H1 (cell line): ENCODE measurements around the gene ZNF211.
A peak's percentile ranks its signal among the peaks of the same experiment; 100 is the strongest.

ENCODE experiments used
- EP300 ChIP-seq, 2 experiments: IDR thresholded peaks; 1 replicate in 1 of 2; 2 replicates in 1 of 2; pipeline ENCODE4 v1.6.1; 2011 to 2012; ENCODE audit warnings: low read depth in 2 of 2, low read length in 2 of 2, mild to moderate bottlenecking in 2 of 2, borderline replicate concordance in 1 of 2, inconsistent platforms in 1 of 2, moderate library complexity in 1 of 2
- MAFK ChIP-seq: IDR thresholded peaks from 2 replicates; pipeline ENCODE4 v1.6.1; 2012; ENCODE audit warnings: low read depth, mild to moderate bottlenecking, improper control_type of control experiment, low read length
- RAD21 ChIP-seq, 2 experiments: IDR thresholded peaks in 1 of 2; conservative IDR thresholded peaks in 1 of 2; 2 replicates each; pipeline ENCODE4 v1.6.1; 2011; ENCODE audit warnings: low read depth in 2 of 2, low read length in 2 of 2, improper control_type of control experiment in 1 of 2, inconsistent platforms in 1 of 2, mild to moderate bottlenecking in 1 of 2, moderate library complexity in 1 of 2
- SIN3A ChIP-seq, 2 experiments: IDR thresholded peaks in 1 of 2; conservative IDR thresholded peaks in 1 of 2; 2 replicates each; pipeline ENCODE4 v1.6.1; 2011 to 2012; ENCODE audit warnings: low read length in 2 of 2, improper control_type of control experiment in 1 of 2, low read depth in 1 of 2, mild to moderate bottlenecking in 1 of 2

GRCh38 chr19:57648331-57649003 lies 15.5 kb downstream of the ZNF211 start:
- TF ChIP-seq MAFK: no peak
- TF ChIP-seq SIN3A (conservative IDR thresholded peaks at IDR 0.05 in 1 of 2, IDR thresholded peaks at IDR 0.05 in 1 of 2; ENCODE audit: low read depth in 1 of 2, low read length in 2 of 2): no peak
- TF ChIP-seq EP300 (IDR thresholded peaks at IDR 0.05; ENCODE audit: borderline replicate concordance in 1 of 2, low read depth in 2 of 2, low read length in 2 of 2): no peak
- 0 out of 4 replicates have a peak, but pooled peaks of 1 of the 2 experiments have one; percentile 7 for TF ChIP-seq RAD21 (IDR thresholded peaks at IDR 0.05 in 1 of 2, conservative IDR thresholded peaks at IDR 0.05 in 1 of 2; ENCODE audit: low read depth in 2 of 2, low read length in 2 of 2)
